HG02571 (cell line): Measurements from ENCODE around the gene CDH22.

ENCODE experiments used
- ATAC-seq: cut with Tn5 transposase; IDR thresholded peaks from one replicate; pipeline ENCODE4 v1.9.1; 2021; ENCODE audit warnings: mild to moderate bottlenecking, moderate library complexity; ENCODE audit not compliant: unreplicated experiment

CDH22 gene

GRCh38 chr20:46344488-46345162, 36.3 kb upstream of the CDH22 start:
- ATAC-seq = no peak

- no peak for ATAC-seq
Measured at GRCh38 chr20:46343975-46344357, 35.7 kb upstream of the CDH22 start.

GRCh38 chr20:46343348-46343974, 35.2 kb upstream of the CDH22 start:
- ATAC-seq = no peak

- no peak for ATAC-seq
Measured at GRCh38 chr20:46342451-46343347, 34.4 kb upstream of the CDH22 start.

GRCh38 chr20:46342010-46342378, 33.7 kb upstream of the CDH22 start:
- no peak for ATAC-seq

GRCh38 chr20:46341074-46342009, 33.0 kb upstream of the CDH22 start:
- no peak for ATAC-seq

GRCh38 chr20:46339037-46339436, 30.7 kb upstream of the CDH22 start:
- no peak for ATAC-seq

- ATAC-seq = no peak
Measured at GRCh38 chr20:46336735-46337134, 28.4 kb upstream of the CDH22 start.

GRCh38 chr20:46334303-46334904, 26.1 kb upstream of the CDH22 start:
- ATAC-seq = no peak

- ATAC-seq = no peak
Measured at GRCh38 chr20:46333161-46333991, 25.1 kb upstream of the CDH22 start.

GRCh38 chr20:46332373-46333160, 24.3 kb upstream of the CDH22 start:
- no peak for ATAC-seq

GRCh38 chr20:46331611-46332361, 23.5 kb upstream of the CDH22 start:
- ATAC-seq = no peak

- no peak for ATAC-seq
Measured at GRCh38 chr20:46330831-46331371, 22.6 kb upstream of the CDH22 start.

- ATAC-seq = no peak
Measured at GRCh38 chr20:46330072-46330763, 21.9 kb upstream of the CDH22 start.

- ATAC-seq = no peak
Measured at GRCh38 chr20:46328200-46328882, 20.0 kb upstream of the CDH22 start.

- no peak for ATAC-seq
Measured at GRCh38 chr20:46327557-46327956, 19.3 kb upstream of the CDH22 start.

- ATAC-seq = no peak
Measured at GRCh38 chr20:46325789-46326188, 17.5 kb upstream of the CDH22 start.
